Hepatocyte (in vitro differentiated cells): ENCODE measurements around the gene DLX5.

Experiments used
- EZH2 ChIP-seq: fragments of 200-600 bp; sonication (generic); IDR thresholded peaks from 2 replicates; pipeline ENCODE4 v1.6.1; 2016; ENCODE audit warnings: antibody characterized with exemption, mild to moderate bottlenecking, borderline replicate concordance
- TF ChIP-seq, protein P1 (sequence below): fragments of 200-600 bp; sonication (generic); IDR thresholded peaks from 2 replicates; pipeline ENCODE4 v1.5.1; 2016; ENCODE audit warnings: antibody characterized with exemption, mild to moderate bottlenecking; ENCODE audit not compliant: poor library complexity

DNA sequence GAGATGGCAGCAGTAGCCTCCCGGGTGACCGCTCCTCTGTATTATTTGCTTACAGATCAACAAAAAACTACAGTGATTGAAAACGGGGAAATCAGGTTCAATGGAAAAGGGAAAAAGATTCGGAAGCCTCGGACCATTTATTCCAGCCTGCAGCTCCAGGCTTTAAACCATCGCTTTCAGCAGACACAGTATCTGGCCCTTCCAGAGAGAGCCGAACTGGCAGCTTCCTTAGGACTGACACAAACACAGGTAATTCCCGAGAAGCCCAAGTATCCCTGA lies 17.1 kb downstream of the DLX5 start:
- TF ChIP-seq EZH2 = peak; percentile 31
- TF ChIP-seq, protein P1, sequence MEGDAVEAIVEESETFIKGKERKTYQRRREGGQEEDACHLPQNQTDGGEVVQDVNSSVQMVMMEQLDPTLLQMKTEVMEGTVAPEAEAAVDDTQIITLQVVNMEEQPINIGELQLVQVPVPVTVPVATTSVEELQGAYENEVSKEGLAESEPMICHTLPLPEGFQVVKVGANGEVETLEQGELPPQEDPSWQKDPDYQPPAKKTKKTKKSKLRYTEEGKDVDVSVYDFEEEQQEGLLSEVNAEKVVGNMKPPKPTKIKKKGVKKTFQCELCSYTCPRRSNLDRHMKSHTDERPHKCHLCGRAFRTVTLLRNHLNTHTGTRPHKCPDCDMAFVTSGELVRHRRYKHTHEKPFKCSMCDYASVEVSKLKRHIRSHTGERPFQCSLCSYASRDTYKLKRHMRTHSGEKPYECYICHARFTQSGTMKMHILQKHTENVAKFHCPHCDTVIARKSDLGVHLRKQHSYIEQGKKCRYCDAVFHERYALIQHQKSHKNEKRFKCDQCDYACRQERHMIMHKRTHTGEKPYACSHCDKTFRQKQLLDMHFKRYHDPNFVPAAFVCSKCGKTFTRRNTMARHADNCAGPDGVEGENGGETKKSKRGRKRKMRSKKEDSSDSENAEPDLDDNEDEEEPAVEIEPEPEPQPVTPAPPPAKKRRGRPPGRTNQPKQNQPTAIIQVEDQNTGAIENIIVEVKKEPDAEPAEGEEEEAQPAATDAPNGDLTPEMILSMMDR = no peak
